ENCODE results near the gene PRDX4. TPM values are rescaled to one million over a fixed set of nuclear protein-coding genes. Genes with fewer than 3 reads are reported as not detected.

Gene PRDX4
- 200 and 215 TPM in 2 replicates for total RNA-seq

DNA sequence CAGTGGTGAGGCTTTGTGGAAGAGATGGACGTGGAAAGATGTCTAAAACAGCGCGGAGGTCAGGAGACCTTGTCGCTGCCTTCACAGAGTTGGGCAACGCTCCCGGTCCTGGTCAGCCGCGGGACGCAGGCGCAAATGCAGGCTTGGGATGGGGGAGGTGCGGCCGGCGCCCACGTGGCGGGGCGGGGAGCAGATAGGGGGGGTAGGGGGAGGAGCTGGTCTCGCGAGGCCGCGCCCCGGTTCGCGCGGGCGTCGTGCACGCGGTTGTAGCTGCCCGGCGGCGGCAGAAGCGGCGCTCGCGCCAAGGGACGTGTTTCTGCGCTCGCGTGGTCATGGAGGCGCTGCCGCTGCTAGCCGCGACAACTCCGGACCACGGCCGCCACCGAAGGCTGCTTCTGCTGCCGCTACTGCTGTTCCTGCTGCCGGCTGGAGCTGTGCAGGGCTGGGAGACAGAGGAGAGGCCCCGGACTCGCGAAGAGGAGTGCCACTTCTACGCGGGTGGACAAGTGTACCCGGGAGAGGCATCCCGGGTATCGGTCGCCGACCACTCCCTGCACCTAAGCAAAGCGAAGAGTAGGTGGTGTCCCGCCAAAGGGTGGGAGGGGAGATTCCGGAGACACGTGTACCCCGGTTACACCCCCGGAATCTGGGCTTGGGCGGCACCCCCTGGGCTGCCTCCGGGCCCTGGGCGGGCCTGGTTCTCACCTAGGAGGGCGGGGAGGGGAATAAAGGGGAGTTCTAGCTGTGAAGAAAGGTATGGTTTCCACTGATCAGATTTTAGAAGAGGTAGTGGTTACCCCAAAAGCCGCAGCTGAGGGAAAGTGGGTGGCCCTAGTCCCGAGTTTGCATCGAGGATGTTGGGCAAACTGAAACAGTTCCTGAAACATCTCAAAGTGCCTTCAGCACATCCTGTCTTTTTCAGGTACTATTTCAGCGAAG is at the start of gene PRDX4:
TSS of gene PRDX4 (plus strand) at position 255 of the 939 bp plus-strand sequence. CDS start at position 333, 78 bp downstream.

Other genes starting within 250 kb of the PRDX4 start
- 28.5 and 36.3 TPM in 2 replicates for gene ACOT9, start 75.8 kb downstream of the PRDX4 start, total RNA-seq
- 60.6 and 122 TPM in 2 replicates for gene SAT1, start 115.7 kb downstream of the PRDX4 start, total RNA-seq
- gene APOO, start 240.4 kb downstream of the PRDX4 start, total RNA-seq, result 15.3 and 27.5 TPM in 2 replicates
- gene CXorf58, start 240.5 kb downstream of the PRDX4 start, total RNA-seq, result 0.16 TPM in 1 of 2 replicates, not detected in the other